Tibial nerve (tissue), 4 donors: Measurements from ENCODE around the gene SMARCD3.
A peak's percentile ranks its signal among the peaks of the same experiment; 100 is the strongest.

ENCODE experiments used
- CTCF ChIP-seq, 5 experiments: fragments of 200-600 bp in 3 of 5; fragments of 450-650 bp in 2 of 5; sonication (generic) in 3 of 5; IDR thresholded peaks; one replicate each; pipeline ENCODE4 v1.5.1; 2016 to 2019; ENCODE audit warnings: antibody characterized with exemption in 5 of 5, mild to moderate bottlenecking in 3 of 5, moderate library complexity in 2 of 5
- EP300 ChIP-seq, 2 donors: sonication (generic); formaldehyde crosslinking; IDR thresholded peaks; one replicate each; pipeline ENCODE4 v1.6.1; 2017; ENCODE audit warnings: antibody characterized with exemption in 2 of 2, mild to moderate bottlenecking in 1 of 2
- POLR2A ChIP-seq, 2 donors: fragments of 450-650 bp; IDR thresholded peaks; one replicate each; pipeline ENCODE4 v1.6.1; 2017; ENCODE audit warnings: antibody characterized with exemption in 2 of 2, mild to moderate bottlenecking in 2 of 2, moderate library complexity in 2 of 2

DNA sequence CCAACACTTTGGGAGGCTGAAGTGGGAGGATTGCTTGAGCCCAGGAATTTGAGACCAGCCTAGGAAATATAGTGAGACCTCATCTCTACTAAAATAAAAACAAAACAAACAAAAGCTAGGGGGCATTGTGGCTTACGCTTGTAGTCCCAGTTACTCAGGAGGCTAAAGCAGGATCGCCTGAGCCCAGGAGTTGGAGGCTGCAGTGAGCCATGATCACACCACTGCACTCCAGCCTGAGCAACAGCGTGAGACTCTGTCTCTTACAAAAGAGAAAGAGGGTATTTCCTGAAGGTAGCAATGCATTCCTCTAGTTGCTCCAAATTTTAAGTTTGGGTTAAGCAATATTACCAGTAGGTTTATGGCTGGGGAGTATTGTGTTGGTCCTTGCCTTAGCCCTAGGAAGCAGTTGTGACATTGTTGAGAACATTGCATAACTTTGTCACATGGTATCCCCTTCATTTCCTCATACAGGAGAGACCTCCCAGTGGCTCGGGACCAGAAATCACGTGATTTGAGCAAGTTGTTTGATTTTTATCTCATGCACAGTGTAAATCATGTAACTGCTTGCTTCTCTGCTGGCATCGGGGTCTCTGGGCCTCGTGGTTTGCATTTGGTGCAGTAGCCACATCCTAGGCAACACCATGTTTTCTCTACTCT, 23.3 kb upstream of the SMARCD3 start:
- peak in 2 of 5 experiments; percentile 6 to 11 for TF ChIP-seq CTCF (IDR thresholded peaks at IDR 0.05)
- TF ChIP-seq EP300 (IDR thresholded peaks at IDR 0.05), result peak; percentile 71 to 90
- TF ChIP-seq POLR2A (IDR thresholded peaks at IDR 0.05), result peak in 1 of 2 donors; percentile 16
